WI38 (cell line): ENCODE measurements around the gene ST6GALNAC3.

Experiments
- H3K4me3 ChIP-seq: 2 replicates; pipeline ENCODE4 v1.5.1; 2011; ENCODE audit warnings: low read depth, mild to moderate bottlenecking, control low read depth, low read length
- TF ChIP-seq, protein P1 (sequence below): IDR thresholded peaks from 2 replicates; pipeline ENCODE4 v1.5.1; 2012; ENCODE audit warnings: low read depth, mild to moderate bottlenecking, control low read depth, low read length

ST6GALNAC3 gene

DNA sequence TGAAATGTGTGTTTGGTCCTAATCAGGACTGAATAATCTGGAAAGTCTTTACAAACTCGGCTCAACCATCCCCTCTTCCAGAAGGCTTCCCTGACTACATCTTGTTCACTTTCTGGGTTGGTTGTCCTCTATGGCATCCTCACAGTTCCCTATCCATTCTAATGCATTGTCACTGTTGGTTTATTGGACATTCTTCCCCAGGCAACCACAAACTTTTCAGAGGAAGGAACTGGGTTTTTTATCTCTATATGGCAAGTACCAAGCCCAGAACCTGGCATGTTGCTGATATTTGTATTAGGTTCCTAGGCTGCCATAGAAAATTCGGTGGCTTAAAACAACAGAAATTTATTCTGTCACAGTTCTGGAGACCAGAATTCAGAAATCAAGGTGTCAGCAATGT is 429.2 kb downstream of the ST6GALNAC3 start:
- TF ChIP-seq, protein P1, sequence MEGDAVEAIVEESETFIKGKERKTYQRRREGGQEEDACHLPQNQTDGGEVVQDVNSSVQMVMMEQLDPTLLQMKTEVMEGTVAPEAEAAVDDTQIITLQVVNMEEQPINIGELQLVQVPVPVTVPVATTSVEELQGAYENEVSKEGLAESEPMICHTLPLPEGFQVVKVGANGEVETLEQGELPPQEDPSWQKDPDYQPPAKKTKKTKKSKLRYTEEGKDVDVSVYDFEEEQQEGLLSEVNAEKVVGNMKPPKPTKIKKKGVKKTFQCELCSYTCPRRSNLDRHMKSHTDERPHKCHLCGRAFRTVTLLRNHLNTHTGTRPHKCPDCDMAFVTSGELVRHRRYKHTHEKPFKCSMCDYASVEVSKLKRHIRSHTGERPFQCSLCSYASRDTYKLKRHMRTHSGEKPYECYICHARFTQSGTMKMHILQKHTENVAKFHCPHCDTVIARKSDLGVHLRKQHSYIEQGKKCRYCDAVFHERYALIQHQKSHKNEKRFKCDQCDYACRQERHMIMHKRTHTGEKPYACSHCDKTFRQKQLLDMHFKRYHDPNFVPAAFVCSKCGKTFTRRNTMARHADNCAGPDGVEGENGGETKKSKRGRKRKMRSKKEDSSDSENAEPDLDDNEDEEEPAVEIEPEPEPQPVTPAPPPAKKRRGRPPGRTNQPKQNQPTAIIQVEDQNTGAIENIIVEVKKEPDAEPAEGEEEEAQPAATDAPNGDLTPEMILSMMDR = no peak
- no peak overlapping the region for H3K4me3 ChIP-seq

DNA sequence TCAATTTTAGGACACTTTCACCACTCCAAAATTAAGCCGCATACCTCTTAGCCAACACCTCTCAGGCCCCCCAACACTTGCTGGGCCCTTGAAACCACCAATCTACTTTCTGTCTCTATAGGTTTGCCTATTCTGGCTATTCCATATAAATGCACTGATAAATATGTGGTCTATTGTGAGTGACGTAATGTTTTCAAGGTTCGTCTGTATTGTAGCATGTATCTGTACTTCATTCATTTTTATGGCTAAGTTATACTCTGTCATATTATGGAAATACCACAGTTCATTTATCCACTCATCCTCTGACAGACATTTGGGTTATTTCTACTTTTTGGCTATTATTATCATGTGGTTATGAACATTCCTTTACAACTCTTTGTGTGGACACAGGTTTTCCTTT is 432.8 kb downstream of the ST6GALNAC3 start:
- H3K4me3 ChIP-seq = no peak overlapping the region
- TF ChIP-seq, protein P1 = no peak

DNA sequence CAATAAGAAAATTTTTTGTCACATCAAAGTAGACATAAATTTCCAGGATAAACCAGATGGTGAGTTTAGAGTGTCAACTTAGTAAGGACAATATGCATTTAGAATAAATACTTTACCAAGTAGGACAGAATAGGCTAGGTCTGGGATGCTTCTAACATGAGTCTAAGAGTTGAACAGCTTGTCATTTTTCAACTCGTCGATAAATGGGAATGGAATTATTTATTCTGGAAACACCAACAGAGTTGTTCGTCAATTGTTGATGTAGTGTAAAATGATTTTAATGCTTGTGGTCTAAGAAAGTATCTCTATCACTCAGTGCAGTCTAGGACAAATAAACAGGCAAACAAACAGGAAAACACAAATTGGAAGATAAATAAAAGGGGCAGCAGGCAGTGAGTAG is 434.3 kb downstream of the ST6GALNAC3 start:
- H3K4me3 ChIP-seq = no peak overlapping the region
- TF ChIP-seq, protein P1 = no peak

DNA sequence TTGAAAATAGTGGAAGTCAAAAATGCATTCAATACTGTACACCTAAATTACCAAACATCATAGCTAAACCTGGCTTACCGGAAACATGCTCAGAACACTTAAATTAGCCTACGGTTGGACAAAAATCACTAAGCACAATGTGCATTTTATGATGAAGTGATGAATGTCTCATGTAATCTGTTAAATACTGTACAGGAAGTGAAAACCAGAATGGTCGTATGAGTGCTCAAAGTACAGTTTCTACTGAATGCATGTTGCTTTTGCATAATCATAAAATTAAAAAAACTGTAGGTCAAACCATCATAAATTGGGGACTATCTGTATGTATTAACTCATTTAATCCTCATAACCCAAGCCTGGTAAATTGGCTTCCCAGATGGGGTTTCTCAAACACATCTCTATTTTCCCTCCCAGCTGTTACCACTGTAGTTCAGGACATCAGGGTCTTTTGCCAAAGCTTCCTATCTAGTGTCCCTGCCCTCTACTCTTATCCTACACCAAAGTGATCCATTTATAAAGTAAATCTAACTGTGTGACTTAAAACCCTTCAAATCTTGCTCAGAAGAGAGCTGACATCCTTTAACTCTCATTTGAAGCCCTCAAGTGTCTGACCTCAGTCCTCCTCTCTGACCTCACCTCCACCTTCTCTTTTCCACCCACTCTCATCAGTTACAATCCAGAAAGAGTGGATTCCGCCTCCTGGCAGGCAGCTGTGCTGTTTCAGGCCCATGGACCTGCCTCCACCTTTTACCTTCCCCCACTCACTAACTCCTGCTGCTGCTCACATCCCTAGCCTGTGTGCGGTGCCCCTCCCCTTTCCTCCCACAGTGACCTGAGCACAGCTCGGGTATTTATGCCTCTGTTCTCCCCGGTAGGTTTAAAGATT is 436.4 kb downstream of the ST6GALNAC3 start:
- no peak overlapping the region for H3K4me3 ChIP-seq
- TF ChIP-seq, protein P1 = no peak

DNA sequence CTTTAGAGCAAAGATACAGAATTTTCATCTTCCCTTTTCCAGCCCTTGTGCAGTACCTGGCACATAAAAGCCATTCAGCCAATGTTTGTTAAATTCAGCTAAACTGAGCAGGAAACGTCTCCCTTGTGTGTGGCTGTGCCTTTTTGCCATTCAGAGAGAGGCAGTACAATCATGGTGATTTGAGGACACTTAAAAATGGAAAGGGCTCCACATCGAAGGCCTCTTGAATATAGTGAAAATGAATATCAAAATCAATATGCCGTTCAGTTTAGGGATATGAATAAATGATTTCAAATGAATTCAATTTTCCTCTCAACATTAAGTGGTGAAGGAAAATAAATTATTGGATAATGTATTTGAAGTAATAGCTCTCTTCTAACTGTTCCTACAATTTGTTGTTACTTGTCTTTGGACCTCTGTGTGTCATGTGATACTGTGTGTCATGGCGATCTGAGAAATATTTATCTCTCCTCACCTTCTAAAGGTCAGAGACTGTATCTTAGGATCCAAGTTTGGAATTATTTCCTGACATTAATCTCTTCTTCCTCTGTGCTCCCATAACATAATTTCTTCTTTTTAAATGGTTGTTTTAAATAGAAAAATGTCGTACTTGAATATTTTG is 437.1 kb downstream of the ST6GALNAC3 start:
- TF ChIP-seq, protein P1 = no peak
- H3K4me3 ChIP-seq = no peak overlapping the region

DNA sequence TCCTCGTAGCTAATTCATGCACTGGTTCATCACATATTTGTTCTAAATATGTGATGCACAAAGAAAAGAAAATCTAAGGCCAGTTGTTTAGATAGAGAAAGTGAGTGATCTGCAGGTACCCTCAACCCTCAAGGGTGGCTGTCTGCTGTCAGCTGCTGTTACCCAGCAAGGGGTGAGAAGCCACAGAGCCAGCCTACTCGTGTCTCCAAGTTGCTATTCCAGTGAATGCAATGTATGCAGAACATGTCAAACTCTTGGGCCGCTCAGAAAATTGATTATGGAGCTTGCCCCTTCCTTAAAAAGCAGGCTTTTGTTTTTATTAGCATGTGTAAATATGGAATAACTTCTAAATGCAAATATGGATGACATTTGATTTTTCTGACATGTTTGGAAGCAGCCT is 456.4 kb downstream of the ST6GALNAC3 start:
- TF ChIP-seq, protein P1 = no peak
- no peak overlapping the region for H3K4me3 ChIP-seq

DNA sequence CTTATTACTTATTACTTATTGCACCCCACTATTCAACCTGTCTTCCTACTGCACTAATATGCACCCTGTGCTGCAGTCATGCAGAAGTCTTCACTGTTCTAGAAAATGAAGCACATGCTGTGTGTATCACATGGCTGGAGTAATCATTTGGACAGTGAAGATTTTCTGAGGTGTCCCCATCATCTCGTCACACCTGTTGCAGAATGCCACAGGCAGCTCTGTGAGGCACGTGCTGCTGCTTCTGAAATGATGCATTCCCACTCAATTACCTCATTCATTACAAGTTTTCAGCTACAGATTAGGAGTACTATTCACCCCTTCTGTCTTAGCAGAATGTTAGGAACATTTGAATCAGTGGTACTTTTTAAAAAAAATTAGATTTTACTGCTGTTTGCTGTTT is 467.1 kb downstream of the ST6GALNAC3 start:
- TF ChIP-seq, protein P1 = no peak
- H3K4me3 ChIP-seq = no peak overlapping the region
